Measurements from ENCODE around the gene RAPGEF2.
A peak's percentile ranks its signal among the peaks of the same experiment; 100 is the strongest.
"Not testable (repeated sequence)": the region's sequence is repeated elsewhere in the genome, so short reads cannot be mapped to it uniquely, and the experiment has no call there.

RAPGEF2 gene

DNA sequence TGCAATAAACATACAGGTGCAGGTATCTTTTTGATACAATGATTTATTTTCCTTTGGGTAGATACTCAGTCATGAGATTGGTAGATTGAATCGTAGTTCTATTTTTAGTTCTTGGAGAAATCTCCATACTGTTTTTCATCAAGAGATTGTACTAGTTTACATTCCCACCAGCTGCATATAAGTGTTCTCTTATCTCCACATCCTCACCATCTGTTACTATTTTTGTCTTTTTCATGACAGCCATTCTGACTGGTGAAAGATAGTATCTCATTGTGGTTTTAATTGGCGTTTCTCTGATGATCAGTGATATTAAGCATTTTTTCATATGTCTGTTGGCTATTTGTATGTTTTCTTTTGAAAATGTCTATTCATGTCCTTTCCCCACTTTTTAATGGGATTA lies 202.2 kb downstream of the RAPGEF2 start:
- DNase-seq (ENCODE audit: extremely low read depth, low read depth), result no peak
- TF ChIP-seq, protein P1, sequence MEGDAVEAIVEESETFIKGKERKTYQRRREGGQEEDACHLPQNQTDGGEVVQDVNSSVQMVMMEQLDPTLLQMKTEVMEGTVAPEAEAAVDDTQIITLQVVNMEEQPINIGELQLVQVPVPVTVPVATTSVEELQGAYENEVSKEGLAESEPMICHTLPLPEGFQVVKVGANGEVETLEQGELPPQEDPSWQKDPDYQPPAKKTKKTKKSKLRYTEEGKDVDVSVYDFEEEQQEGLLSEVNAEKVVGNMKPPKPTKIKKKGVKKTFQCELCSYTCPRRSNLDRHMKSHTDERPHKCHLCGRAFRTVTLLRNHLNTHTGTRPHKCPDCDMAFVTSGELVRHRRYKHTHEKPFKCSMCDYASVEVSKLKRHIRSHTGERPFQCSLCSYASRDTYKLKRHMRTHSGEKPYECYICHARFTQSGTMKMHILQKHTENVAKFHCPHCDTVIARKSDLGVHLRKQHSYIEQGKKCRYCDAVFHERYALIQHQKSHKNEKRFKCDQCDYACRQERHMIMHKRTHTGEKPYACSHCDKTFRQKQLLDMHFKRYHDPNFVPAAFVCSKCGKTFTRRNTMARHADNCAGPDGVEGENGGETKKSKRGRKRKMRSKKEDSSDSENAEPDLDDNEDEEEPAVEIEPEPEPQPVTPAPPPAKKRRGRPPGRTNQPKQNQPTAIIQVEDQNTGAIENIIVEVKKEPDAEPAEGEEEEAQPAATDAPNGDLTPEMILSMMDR (IDR thresholded peaks at IDR 0.05; ENCODE audit: low read depth, low read length, missing control alignments), result no peak
- no peak overlapping the region for H3K4me3 ChIP-seq (replicated peaks; ENCODE audit: low read depth, low read length)

- TF ChIP-seq, protein P1 (IDR thresholded peaks at IDR 0.05; ENCODE audit: low read depth, low read length, missing control alignments), result no peak
- no peak overlapping the region for H3K4me3 ChIP-seq (replicated peaks; ENCODE audit: low read depth, low read length)
- no peak for DNase-seq (ENCODE audit: extremely low read depth, low read depth)
These were observed 205.1 kb downstream of the RAPGEF2 start for GRCh38 chr4:159307929-159308328.

DNA sequence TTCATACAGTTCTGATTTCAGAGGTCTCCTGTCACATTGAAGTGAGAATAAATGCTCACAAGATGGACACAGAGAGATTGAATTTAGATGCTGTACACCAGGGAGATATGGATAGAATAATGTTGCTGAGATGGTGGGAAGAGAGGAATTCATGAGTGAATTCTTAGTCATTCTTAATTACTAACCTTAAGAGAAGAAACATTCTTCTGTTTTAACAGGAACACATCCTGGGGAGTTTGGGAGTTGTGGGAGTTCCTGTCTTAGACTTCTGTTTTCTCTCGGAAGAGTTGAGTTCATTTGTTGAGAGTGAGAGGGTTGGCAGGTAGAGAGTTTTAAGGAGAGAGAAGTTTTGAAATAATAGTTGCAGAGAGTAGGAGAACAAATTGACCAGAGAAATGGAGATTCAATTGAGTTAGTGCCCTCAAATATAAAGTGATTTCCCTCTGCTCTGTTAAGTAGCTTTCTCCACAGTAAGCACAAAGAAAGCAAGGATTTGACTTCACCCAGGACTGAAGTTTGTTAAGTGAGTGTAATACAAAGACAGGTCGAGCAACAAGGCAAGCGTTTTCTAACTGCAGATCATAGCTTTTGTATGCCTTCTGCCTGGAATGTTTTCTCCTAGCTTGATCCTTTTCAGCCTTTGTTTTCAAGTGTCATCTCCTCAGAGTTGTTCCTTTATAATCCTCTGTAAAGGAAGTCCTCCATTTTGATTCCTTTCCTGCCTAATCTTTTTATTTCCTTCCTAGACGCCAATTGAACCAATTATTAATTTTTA lies 205.9 kb downstream of the RAPGEF2 start:
- TF ChIP-seq, protein P1 (IDR thresholded peaks at IDR 0.05; ENCODE audit: low read depth, low read length, missing control alignments), result no peak
- no peak for DNase-seq (ENCODE audit: extremely low read depth, low read depth)
- H3K4me3 ChIP-seq (replicated peaks; ENCODE audit: low read depth, low read length), result no peak overlapping the region

GRCh38 chr4:159312236-159312635 lies 209.4 kb downstream of the RAPGEF2 start:
- no peak overlapping the region for H3K4me3 ChIP-seq (replicated peaks; ENCODE audit: low read depth, low read length)
- TF ChIP-seq, protein P1 (IDR thresholded peaks at IDR 0.05; ENCODE audit: low read depth, low read length, missing control alignments), result no peak
- no peak for DNase-seq (ENCODE audit: extremely low read depth, low read depth)

DNA sequence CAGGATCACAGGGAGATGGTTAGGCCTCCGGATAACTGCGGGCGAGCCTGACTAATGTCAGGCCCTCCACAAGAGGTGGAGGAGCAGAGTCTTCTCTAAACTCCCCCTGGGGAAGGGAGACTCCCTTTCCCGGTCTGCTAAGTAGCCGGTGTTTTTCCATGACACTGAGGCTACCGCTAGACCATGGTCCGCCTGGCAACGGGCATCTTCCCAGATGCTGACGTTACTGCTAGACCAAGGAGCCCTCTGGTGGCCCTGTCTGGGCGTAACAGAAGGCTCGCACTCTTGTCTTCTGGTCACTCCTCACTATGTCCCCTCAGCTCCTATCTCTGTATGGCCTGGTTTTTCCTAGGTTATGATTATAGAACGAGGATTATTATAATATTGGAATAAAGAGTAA lies 213.0 kb downstream of the RAPGEF2 start:
- TF ChIP-seq, protein P1 (IDR thresholded peaks at IDR 0.05; ENCODE audit: low read depth, low read length, missing control alignments), result peak; percentile 11
- DNase-seq (ENCODE audit: extremely low read depth, low read depth); H3K4me3 ChIP-seq (replicated peaks; ENCODE audit: low read depth, low read length): not testable (repeated sequence)

GRCh38 chr4:159317203-159317602 lies 214.3 kb downstream of the RAPGEF2 start:
- no peak overlapping the region for H3K4me3 ChIP-seq (replicated peaks; ENCODE audit: low read depth, low read length)
- TF ChIP-seq, protein P1 (IDR thresholded peaks at IDR 0.05; ENCODE audit: low read depth, low read length, missing control alignments), result no peak
- no peak for DNase-seq (ENCODE audit: extremely low read depth, low read depth)

Measured in HFF-Myc (cell line).